Liver (tissue), 9 donors: Measurements from ENCODE around the gene DOK5. TPM values are rescaled to one million over a fixed set of nuclear protein-coding genes. Genes with fewer than 3 reads are reported as not detected.

ENCODE experiments used
- DNase-seq: peaks from one replicate; pipeline ENCODE4 v3.0.0-alpha.2; 2017; ENCODE audit warnings: low spot score
- H3K27ac ChIP-seq, 2 donors: one replicate each; pipeline ENCODE4 v1.7.0; 2013; ENCODE audit warnings: inconsistent platforms in 2 of 2, low read length in 2 of 2, control low read depth in 1 of 2, low read depth in 1 of 2, mild to moderate bottlenecking in 1 of 2
- H3K27me3 ChIP-seq, 4 donors: one replicate each; pipeline versions ENCODE4 v1.6.1 to v1.7.0; 2013; ENCODE audit warnings: low read length in 3 of 4, inconsistent platforms in 1 of 4, mild to moderate bottlenecking in 1 of 4, moderate library complexity in 1 of 4; ENCODE audit not compliant: control insufficient read depth in 4 of 4, insufficient read depth in 4 of 4
- H3K36me3 ChIP-seq, 4 donors: one replicate each; pipeline versions ENCODE4 v1.6.1 to v1.7.0; 2013; ENCODE audit warnings: low read length in 3 of 4, mild to moderate bottlenecking in 3 of 4, low read depth in 1 of 4, moderate library complexity in 1 of 4; ENCODE audit not compliant: control insufficient read depth in 4 of 4, insufficient read depth in 3 of 4
- H3K4me1 ChIP-seq, 4 donors: one replicate each; pipeline versions ENCODE4 v1.6.1 to v1.7.0; 2013; ENCODE audit warnings: low read length in 3 of 4, mild to moderate bottlenecking in 3 of 4, moderate library complexity in 1 of 4; ENCODE audit not compliant: control insufficient read depth in 4 of 4, insufficient read depth in 4 of 4
- H3K4me3 ChIP-seq, 3 donors: one replicate each; pipeline versions ENCODE4 v1.6.1 to v1.7.0; 2013; ENCODE audit warnings: low read length in 3 of 3, control low read depth in 1 of 3, low read depth in 1 of 3, mild to moderate bottlenecking in 1 of 3
- H3K9ac ChIP-seq, 2 donors: one replicate each; pipeline ENCODE4 v1.7.0; 2013; ENCODE audit warnings: low read length in 2 of 2, mild to moderate bottlenecking in 2 of 2, moderate library complexity in 2 of 2, control low read depth in 1 of 2, low read depth in 1 of 2
- H3K9me3 ChIP-seq, 4 donors: one replicate each; pipeline versions ENCODE4 v1.6.1 to v1.7.0; 2013; ENCODE audit warnings: low read length in 3 of 4; ENCODE audit not compliant: control insufficient read depth in 4 of 4
- EGR1 ChIP-seq, 2 donors: IDR thresholded peaks; 2 replicates each; pipeline ENCODE4 v1.6.1; 2016 to 2018; ENCODE audit warnings: antibody characterized with exemption in 2 of 2, low read depth in 2 of 2
- FOXA1 ChIP-seq: IDR thresholded peaks from 2 replicates; pipeline ENCODE4 v1.6.1; 2016; ENCODE audit warnings: antibody characterized with exemption
- FOXA2 ChIP-seq: IDR thresholded peaks from 2 replicates; pipeline ENCODE4 v1.6.1; 2016; ENCODE audit warnings: antibody characterized with exemption
- GABPA ChIP-seq, 2 donors: IDR thresholded peaks in 1 of 2; conservative IDR thresholded peaks in 1 of 2; 2 replicates each; pipeline ENCODE4 v1.6.1; 2016; ENCODE audit warnings: antibody characterized with exemption in 2 of 2, mild to moderate bottlenecking in 1 of 2, moderate library complexity in 1 of 2
- HNF4A ChIP-seq, 2 donors: conservative IDR thresholded peaks; 2 replicates each; pipeline ENCODE4 v1.6.1; 2016; ENCODE audit warnings: antibody characterized with exemption in 2 of 2, mild to moderate bottlenecking in 2 of 2
- HNF4G ChIP-seq: IDR thresholded peaks from 2 replicates; pipeline ENCODE4 v1.6.1; 2016; ENCODE audit warnings: antibody characterized with exemption
- JUND ChIP-seq, 2 donors: IDR thresholded peaks; 2 replicates each; pipeline ENCODE4 v1.6.1; 2016; ENCODE audit warnings: antibody characterized with exemption in 2 of 2
- NR2F2 ChIP-seq: IDR thresholded peaks from 2 replicates; pipeline ENCODE4 v1.6.1; 2016; ENCODE audit warnings: antibody characterized with exemption
- RAD21 ChIP-seq, 2 donors: IDR thresholded peaks; 2 replicates each; pipeline ENCODE4 v1.6.1; 2016; ENCODE audit warnings: antibody characterized with exemption in 2 of 2, mild to moderate bottlenecking in 2 of 2
- RXRA ChIP-seq, 2 donors: IDR thresholded peaks; 2 replicates each; pipeline ENCODE4 v1.6.1; 2017 to 2018; ENCODE audit warnings: antibody characterized with exemption in 2 of 2, mild to moderate bottlenecking in 1 of 2
- SP1 ChIP-seq: IDR thresholded peaks from 2 replicates; pipeline ENCODE4 v1.6.1; 2018; ENCODE audit warnings: antibody characterized with exemption, mild to moderate bottlenecking
- TAF1 ChIP-seq: conservative IDR thresholded peaks from 2 replicates; pipeline ENCODE4 v1.6.1; 2016; ENCODE audit warnings: antibody characterized with exemption, mild to moderate bottlenecking
- YY1 ChIP-seq: IDR thresholded peaks from 2 replicates; pipeline ENCODE4 v1.6.1; 2016; ENCODE audit warnings: antibody characterized with exemption, mild to moderate bottlenecking
- ZBTB33 ChIP-seq: IDR thresholded peaks from 2 replicates; pipeline ENCODE4 v1.6.1; 2016; ENCODE audit warnings: antibody characterized with exemption
- WGBS: extraction: QIAGEN DNeasy Blood & Tissue Kit; methylation state at CpG from one replicate; pipeline ENCODE4 v1.1.7; 2013; 5-methylcytosine and 5-hydroxymethylcytosine counted together
- polyA plus RNA-seq, 2 donors: library from polyadenylated mRNA; stranded (reverse) in 1 of 2; unstranded in 1 of 2; fragments of 200-250 nt in 1 of 2; fragments of >200 nt in 1 of 2; fragmentation: Nextera tagmentation in 1 of 2; extraction: Ambion mirVana in 1 of 2; gene quantifications; one replicate each; pipeline versions ENCODE4 v1.2.1 to v1.2.3, GENCODE V29; 2013 to 2015
- total RNA-seq, 2 donors: library from RNA; depleted of rRNA; stranded (reverse); fragments of >200 nt; gene quantifications; one replicate each; pipeline ENCODE4 v1.2.3, GENCODE V29; 2014
- TF ChIP-seq, protein P1 (sequence below): IDR thresholded peaks from 2 replicates; pipeline ENCODE4 v1.6.1; 2016; ENCODE audit warnings: antibody characterized with exemption, mild to moderate bottlenecking
- TF ChIP-seq, protein P2 (sequence below): IDR thresholded peaks from 2 replicates; pipeline ENCODE4 v1.6.1; 2016; ENCODE audit warnings: antibody characterized with exemption
- TF ChIP-seq, protein P3 (sequence below): fragments of 150-350 bp; IDR thresholded peaks from 2 replicates; pipeline ENCODE4 v1.5.1; 2017; ENCODE audit warnings: improper control_type of control experiment, low read depth, low read length; ENCODE audit not compliant: missing input control
- TF ChIP-seq, protein P4 (sequence below): IDR thresholded peaks from 2 replicates; pipeline ENCODE4 v1.6.1; 2016; ENCODE audit warnings: antibody characterized with exemption
- donor health status: healthy.
- donor health status: healthy.
- donor health status: healthy.
- donor health status: healthy.
- donor health status: healthy.

DOK5 gene
- total and polyA plus RNA-seq, 4 donors, result 0.05 to 0.16 (median 0.09) TPM

DNA sequence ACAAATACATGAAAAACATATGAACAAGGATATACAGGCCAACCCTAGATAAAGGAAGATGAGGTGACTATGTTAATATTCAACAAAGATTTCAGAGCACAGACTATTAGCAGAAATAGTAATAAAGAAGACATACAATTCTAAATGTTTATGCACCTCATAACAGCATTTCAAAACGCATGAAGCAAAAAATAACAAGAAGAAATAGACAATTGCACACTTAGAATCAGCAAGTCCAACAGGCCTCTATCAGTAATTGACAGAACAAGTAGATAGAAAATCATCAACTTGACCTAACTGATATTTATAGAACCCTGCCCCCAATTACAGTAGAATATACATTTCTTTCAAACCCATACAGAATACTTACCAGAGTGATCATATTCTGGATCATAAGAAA, 11.4 kb upstream of the DOK5 start (continued):
- TF ChIP-seq, protein P1, sequence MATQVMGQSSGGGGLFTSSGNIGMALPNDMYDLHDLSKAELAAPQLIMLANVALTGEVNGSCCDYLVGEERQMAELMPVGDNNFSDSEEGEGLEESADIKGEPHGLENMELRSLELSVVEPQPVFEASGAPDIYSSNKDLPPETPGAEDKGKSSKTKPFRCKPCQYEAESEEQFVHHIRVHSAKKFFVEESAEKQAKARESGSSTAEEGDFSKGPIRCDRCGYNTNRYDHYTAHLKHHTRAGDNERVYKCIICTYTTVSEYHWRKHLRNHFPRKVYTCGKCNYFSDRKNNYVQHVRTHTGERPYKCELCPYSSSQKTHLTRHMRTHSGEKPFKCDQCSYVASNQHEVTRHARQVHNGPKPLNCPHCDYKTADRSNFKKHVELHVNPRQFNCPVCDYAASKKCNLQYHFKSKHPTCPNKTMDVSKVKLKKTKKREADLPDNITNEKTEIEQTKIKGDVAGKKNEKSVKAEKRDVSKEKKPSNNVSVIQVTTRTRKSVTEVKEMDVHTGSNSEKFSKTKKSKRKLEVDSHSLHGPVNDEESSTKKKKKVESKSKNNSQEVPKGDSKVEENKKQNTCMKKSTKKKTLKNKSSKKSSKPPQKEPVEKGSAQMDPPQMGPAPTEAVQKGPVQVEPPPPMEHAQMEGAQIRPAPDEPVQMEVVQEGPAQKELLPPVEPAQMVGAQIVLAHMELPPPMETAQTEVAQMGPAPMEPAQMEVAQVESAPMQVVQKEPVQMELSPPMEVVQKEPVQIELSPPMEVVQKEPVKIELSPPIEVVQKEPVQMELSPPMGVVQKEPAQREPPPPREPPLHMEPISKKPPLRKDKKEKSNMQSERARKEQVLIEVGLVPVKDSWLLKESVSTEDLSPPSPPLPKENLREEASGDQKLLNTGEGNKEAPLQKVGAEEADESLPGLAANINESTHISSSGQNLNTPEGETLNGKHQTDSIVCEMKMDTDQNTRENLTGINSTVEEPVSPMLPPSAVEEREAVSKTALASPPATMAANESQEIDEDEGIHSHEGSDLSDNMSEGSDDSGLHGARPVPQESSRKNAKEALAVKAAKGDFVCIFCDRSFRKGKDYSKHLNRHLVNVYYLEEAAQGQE, result no peak
- TF ChIP-seq, protein P2, sequence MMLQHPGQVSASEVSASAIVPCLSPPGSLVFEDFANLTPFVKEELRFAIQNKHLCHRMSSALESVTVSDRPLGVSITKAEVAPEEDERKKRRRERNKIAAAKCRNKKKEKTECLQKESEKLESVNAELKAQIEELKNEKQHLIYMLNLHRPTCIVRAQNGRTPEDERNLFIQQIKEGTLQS, result no peak
- TF ChIP-seq FOXA1 (no peak), NR2F2 (no peak)

DNA sequence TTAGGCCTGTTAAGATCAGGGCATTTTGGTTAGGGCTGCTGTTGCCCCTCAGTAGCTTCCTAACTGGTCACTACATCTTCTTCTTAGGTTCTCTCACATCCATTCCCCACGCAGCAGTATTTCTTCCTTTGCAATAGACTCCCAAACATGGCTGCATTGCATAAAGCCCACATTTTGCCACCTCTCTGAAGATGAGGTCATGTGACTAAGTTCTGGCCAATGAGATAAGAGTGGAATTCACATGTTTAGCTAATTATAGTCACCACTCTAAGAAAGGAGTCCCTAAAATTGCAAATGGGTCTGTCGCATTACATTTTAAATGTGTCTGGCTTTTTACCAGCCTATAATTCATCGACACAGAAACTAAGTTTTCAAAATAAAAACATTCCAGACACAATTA, 9.3 kb upstream of the DOK5 start:
- no peak overlapping the region for H3K9ac ChIP-seq
- no peak overlapping the region for H3K27ac ChIP-seq
- no peak for DNase-seq
- H3K36me3 ChIP-seq, result no peaks in the 10 kb centered on the region
- TF ChIP-seq ZBTB33 (no peak), RXRA (IDR thresholded peaks at IDR 0.05) (no peak), SP1 (no peak), EGR1 (IDR thresholded peaks at IDR 0.05; ENCODE audit: low read depth in 2 of 2) (no peak), YY1 (no peak), FOXA2 (no peak), TAF1 (no peak), HNF4G (no peak), NR2F2 (no peak), GABPA (IDR thresholded peaks at IDR 0.05 in 1 of 2, conservative IDR thresholded peaks at IDR 0.05 in 1 of 2) (no peak), RAD21 (IDR thresholded peaks at IDR 0.05) (no peak), JUND (IDR thresholded peaks at IDR 0.05) (no peak), FOXA1 (no peak), HNF4A (conservative IDR thresholded peaks at IDR 0.05) (no peak)
- TF ChIP-seq, protein P1, result no peak
- TF ChIP-seq, protein P2, result no peak
- TF ChIP-seq, protein P3, sequence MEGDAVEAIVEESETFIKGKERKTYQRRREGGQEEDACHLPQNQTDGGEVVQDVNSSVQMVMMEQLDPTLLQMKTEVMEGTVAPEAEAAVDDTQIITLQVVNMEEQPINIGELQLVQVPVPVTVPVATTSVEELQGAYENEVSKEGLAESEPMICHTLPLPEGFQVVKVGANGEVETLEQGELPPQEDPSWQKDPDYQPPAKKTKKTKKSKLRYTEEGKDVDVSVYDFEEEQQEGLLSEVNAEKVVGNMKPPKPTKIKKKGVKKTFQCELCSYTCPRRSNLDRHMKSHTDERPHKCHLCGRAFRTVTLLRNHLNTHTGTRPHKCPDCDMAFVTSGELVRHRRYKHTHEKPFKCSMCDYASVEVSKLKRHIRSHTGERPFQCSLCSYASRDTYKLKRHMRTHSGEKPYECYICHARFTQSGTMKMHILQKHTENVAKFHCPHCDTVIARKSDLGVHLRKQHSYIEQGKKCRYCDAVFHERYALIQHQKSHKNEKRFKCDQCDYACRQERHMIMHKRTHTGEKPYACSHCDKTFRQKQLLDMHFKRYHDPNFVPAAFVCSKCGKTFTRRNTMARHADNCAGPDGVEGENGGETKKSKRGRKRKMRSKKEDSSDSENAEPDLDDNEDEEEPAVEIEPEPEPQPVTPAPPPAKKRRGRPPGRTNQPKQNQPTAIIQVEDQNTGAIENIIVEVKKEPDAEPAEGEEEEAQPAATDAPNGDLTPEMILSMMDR, result no peak
- TF ChIP-seq, protein P4, sequence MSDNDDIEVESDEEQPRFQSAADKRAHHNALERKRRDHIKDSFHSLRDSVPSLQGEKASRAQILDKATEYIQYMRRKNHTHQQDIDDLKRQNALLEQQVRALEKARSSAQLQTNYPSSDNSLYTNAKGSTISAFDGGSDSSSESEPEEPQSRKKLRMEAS, result no peak
- H3K9me3 ChIP-seq, result peaks cover 0 to under 1% (median 0%) of the 10 kb centered on the region in 4 donors
- no peak overlapping the region for H3K4me3 ChIP-seq
- H3K27me3 ChIP-seq, result no peaks in the 10 kb centered on the region
- H3K4me1 ChIP-seq, result no peaks in the 10 kb centered on the region
- 82% methylated on average over 3 of the region's 3 CpGs for WGBS
